Osteoblast (primary cell): ENCODE measurements around the gene CACNA1C. TPM values are rescaled to one million over a fixed set of nuclear protein-coding genes. Genes with fewer than 3 reads are reported as not detected.

Experiments used
- DNase-seq: peaks from one replicate; pipeline ENCODE4 v3.0.0; 2011; ENCODE audit warnings: low spot score, mixed read lengths; ENCODE audit not compliant: insufficient read length; ENCODE audit errors: missing footprints
- H2AFZ ChIP-seq: 2 replicates; pipeline ENCODE4 v1.6.0; 2011; ENCODE audit warnings: mild to moderate bottlenecking, low read length
- H3K27ac ChIP-seq: 2 replicates; pipeline ENCODE4 v1.5.1; 2011; ENCODE audit warnings: mild to moderate bottlenecking, low read depth, low read length, moderate library complexity
- H3K27me3 ChIP-seq: 2 replicates; pipeline ENCODE4 v1.6.0; 2012; ENCODE audit warnings: mild to moderate bottlenecking, control low read depth, inconsistent platforms, low read length, moderate library complexity; ENCODE audit not compliant: insufficient read depth
- H3K36me3 ChIP-seq: 2 replicates; pipeline ENCODE4 v1.5.1; 2011; ENCODE audit warnings: mild to moderate bottlenecking, low read length, control low read depth, moderate library complexity; ENCODE audit not compliant: insufficient read depth
- H3K4me1 ChIP-seq: 2 replicates; pipeline ENCODE4 v1.5.1; 2011; ENCODE audit warnings: mild to moderate bottlenecking, low read length, control low read depth, moderate library complexity; ENCODE audit not compliant: insufficient read depth
- H3K4me2 ChIP-seq: 2 replicates; pipeline ENCODE4 v1.6.0; 2011; ENCODE audit warnings: mild to moderate bottlenecking, low read length; ENCODE audit not compliant: insufficient read depth
- H3K4me3 ChIP-seq: fragments of 200-600 bp; sonication (generic); 3 replicates; pipeline ENCODE4 v1.5.1; 2012; ENCODE audit warnings: mild to moderate bottlenecking, low read length, inconsistent platforms; ENCODE audit not compliant: insufficient read depth
- H3K79me2 ChIP-seq: 2 replicates; pipeline ENCODE4 v1.6.0; 2012; ENCODE audit warnings: mild to moderate bottlenecking, low read length, control low read depth, inconsistent platforms; ENCODE audit not compliant: insufficient read depth
- H3K9me3 ChIP-seq: 2 replicates; pipeline ENCODE4 v1.5.1; 2011; ENCODE audit warnings: low read depth, low read length, control low read depth
- H4K20me1 ChIP-seq: 2 replicates; pipeline ENCODE4 v1.6.0; 2012; ENCODE audit warnings: mild to moderate bottlenecking, low read length, control low read depth; ENCODE audit not compliant: insufficient read depth
- CTCF ChIP-seq: IDR thresholded peaks from 2 replicates; pipeline ENCODE4 v1.5.1; 2011; ENCODE audit warnings: mild to moderate bottlenecking, low read depth, low read length, moderate library complexity; ENCODE audit errors: extremely low read depth
- total RNA-seq: library from RNA; depleted of rRNA; stranded (reverse); fragments of >200 nt; gene quantifications from 2 replicates; pipeline ENCODE4 v1.2.3, GENCODE V29; 2012

CACNA1C gene
- total RNA-seq, 1 donor = 19.2 TPM

GRCh38 chr12:2678426-2678825, 625.6 kb downstream of the CACNA1C start:
- no peak overlapping the region for H3K4me3 ChIP-seq
- H3K4me2 ChIP-seq = no peak overlapping the region
- no peaks in the 10 kb centered on the region for H3K9me3 ChIP-seq
- no peaks in the 10 kb centered on the region for H3K79me2 ChIP-seq
- peaks cover 2% of the 10 kb centered on the region for H4K20me1 ChIP-seq
- H2AFZ ChIP-seq = no peak overlapping the region
- H3K27ac ChIP-seq = no peak overlapping the region
- DNase-seq = no peak
- TF ChIP-seq CTCF = no peak
- no peaks in the 10 kb centered on the region for H3K27me3 ChIP-seq
- H3K36me3 ChIP-seq = peaks cover 12% of the 10 kb centered on the region
- peaks cover 4% of the 10 kb centered on the region for H3K4me1 ChIP-seq

- H3K27me3 ChIP-seq = no peaks in the 10 kb centered on the region
- no peaks in the 10 kb centered on the region for H3K9me3 ChIP-seq
- DNase-seq = no peak
- H3K27ac ChIP-seq = no peak overlapping the region
- TF ChIP-seq CTCF = no peak
- H4K20me1 ChIP-seq = peaks cover 2% of the 10 kb centered on the region
- H3K79me2 ChIP-seq = no peaks in the 10 kb centered on the region
- H3K36me3 ChIP-seq = peaks cover 14% of the 10 kb centered on the region
- no peak overlapping the region for H3K4me3 ChIP-seq
- H3K4me1 ChIP-seq = peaks cover 4% of the 10 kb centered on the region
- H2AFZ ChIP-seq = no peak overlapping the region
- no peak overlapping the region for H3K4me2 ChIP-seq
Measured at GRCh38 chr12:2679068-2679815, 626.5 kb downstream of the CACNA1C start.

GRCh38 chr12:2679816-2680675, 627.3 kb downstream of the CACNA1C start:
- Histone ChIP-seq H3K27ac (no peak overlapping the region), H4K20me1 (peaks cover 2% of the 10 kb centered on the region), H3K9me3 (no peaks in the 10 kb centered on the region), H3K4me1 (peaks cover 4% of the 10 kb centered on the region), H3K79me2 (no peaks in the 10 kb centered on the region), H3K4me3 (no peak overlapping the region), H2AFZ (no peak overlapping the region), H3K4me2 (no peak overlapping the region), H3K27me3 (no peaks in the 10 kb centered on the region), H3K36me3 (peaks cover 14% of the 10 kb centered on the region)
- no peak for TF ChIP-seq CTCF
- peak; percentile 80 for DNase-seq

GRCh38 chr12:2680676-2681039, 627.9 kb downstream of the CACNA1C start:
- H2AFZ ChIP-seq = no peak overlapping the region
- peaks cover 4% of the 10 kb centered on the region for H3K4me1 ChIP-seq
- H3K27ac ChIP-seq = no peak overlapping the region
- no peak overlapping the region for H3K4me2 ChIP-seq
- H3K27me3 ChIP-seq = no peaks in the 10 kb centered on the region
- no peak for TF ChIP-seq CTCF
- H4K20me1 ChIP-seq = peaks cover 2% of the 10 kb centered on the region
- no peak overlapping the region for H3K4me3 ChIP-seq
- no peak for DNase-seq
- H3K36me3 ChIP-seq = peaks cover 14% of the 10 kb centered on the region
- H3K79me2 ChIP-seq = no peaks in the 10 kb centered on the region
- no peaks in the 10 kb centered on the region for H3K9me3 ChIP-seq
